SU-DHL-6 (cell line): ENCODE data around the gene CLEC1A.

ENCODE experiments used
- H2AFZ ChIP-seq: fragments of 200-600 bp; sonication (generic); 2 replicates; pipeline ENCODE4 v1.6.1; 2014; ENCODE audit warnings: low read depth, mild to moderate bottlenecking, moderate library complexity, mixed read lengths, antibody characterized with exemption, low read length; ENCODE audit not compliant: severe bottlenecking
- H3F3A ChIP-seq: fragments of 200-600 bp; shearing (Covaris generic); 2 replicates; pipeline ENCODE4 v1.6.0; 2016; ENCODE audit warnings: antibody characterized with exemption, mild to moderate bottlenecking; ENCODE audit not compliant: insufficient read depth
- H3K27ac ChIP-seq: fragments of 200-600 bp; sonication (generic); 2 replicates; pipeline ENCODE4 v1.5.1; 2016; ENCODE audit warnings: low read depth, mild to moderate bottlenecking, low read length, moderate library complexity, mixed read lengths
- H3K27me3 ChIP-seq: fragments of 200-600 bp; sonication (generic), shearing (Covaris generic); 2 replicates; pipeline ENCODE4 v1.6.0; 2014; ENCODE audit warnings: mild to moderate bottlenecking, low read length
- H3K36me3 ChIP-seq: fragments of 200-600 bp; sonication (generic); 2 replicates; pipeline ENCODE4 v1.6.1; 2014; ENCODE audit warnings: mild to moderate bottlenecking, low read length, mixed read lengths
- H3K4me2 ChIP-seq: fragments of 300-600, 200-600 bp; shearing (Covaris generic), sonication (generic); 2 replicates; pipeline ENCODE4 v1.6.0; 2014; ENCODE audit warnings: low read length, low read depth, mild to moderate bottlenecking; ENCODE audit not compliant: poor library complexity, severe bottlenecking
- H3K4me3 ChIP-seq: fragments of 200-600 bp; sonication (generic); 2 replicates; pipeline ENCODE4 v1.5.1; 2014; ENCODE audit warnings: antibody characterized with exemption, low read length, mild to moderate bottlenecking, mixed read lengths; ENCODE audit not compliant: insufficient read depth, poor library complexity, severe bottlenecking
- H3K79me2 ChIP-seq: fragments of 200-600 bp; sonication (generic); 2 replicates; pipeline ENCODE4 v1.6.1; 2014; ENCODE audit warnings: mild to moderate bottlenecking, low read length, moderate library complexity; ENCODE audit not compliant: insufficient read depth
- H3K9ac ChIP-seq: fragments of 200-600 bp; sonication (generic); 2 replicates; pipeline ENCODE4 v1.7.0; 2014; ENCODE audit warnings: mild to moderate bottlenecking, low read length
- H3K9me2 ChIP-seq: fragments of 200-600 bp; sonication (generic); replicated peaks from 2 replicates; pipeline ENCODE4 v1.6.1; 2014; ENCODE audit warnings: low read length; ENCODE audit not compliant: insufficient read depth
- H3K9me3 ChIP-seq: fragments of 200-600 bp; sonication (generic); 2 replicates; pipeline ENCODE4 v1.6.1; 2014; ENCODE audit warnings: low read length, mixed read lengths; ENCODE audit not compliant: insufficient read depth
- H4K20me1 ChIP-seq: fragments of 200-600 bp; sonication (generic); 2 replicates; pipeline ENCODE4 v1.6.1; 2014; ENCODE audit warnings: low read depth, mild to moderate bottlenecking, antibody characterized with exemption, low read length, moderate library complexity, mixed read lengths
- CTCF ChIP-seq: fragments of 200-600 bp; sonication (generic); IDR thresholded peaks from one replicate; pipeline ENCODE4 v1.5.1; 2017; ENCODE audit warnings: antibody characterized with exemption, mild to moderate bottlenecking, low read length, moderate library complexity; ENCODE audit not compliant: insufficient read depth, poor library complexity, severe bottlenecking
- EZH2phosphoT487 ChIP-seq: fragments of 200-600 bp; sonication (generic), shearing (Covaris generic); conservative IDR thresholded peaks from 2 replicates; pipeline ENCODE4 v1.6.1; 2018; ENCODE audit warnings: mild to moderate bottlenecking, antibody characterized with exemption, low read length, moderate library complexity, mixed read lengths

The CLEC1A gene

GRCh38 chr12:10128687-10129086, 29.9 kb upstream of the CLEC1A start:
- no peak overlapping the region for H3K27ac ChIP-seq
- H3K9me2 ChIP-seq, result no peaks in the 10 kb centered on the region
- TF ChIP-seq CTCF (no peak), EZH2phosphoT487 (no peak)
- no peaks in the 10 kb centered on the region for H3K36me3 ChIP-seq
- H2AFZ ChIP-seq, result no peak overlapping the region
- H3K4me3 ChIP-seq, result no peak overlapping the region
- no peak overlapping the region for H3K4me2 ChIP-seq
- no peak overlapping the region for H3K9ac ChIP-seq
- no peaks in the 10 kb centered on the region for H4K20me1 ChIP-seq
- H3F3A ChIP-seq, result no peaks in the 10 kb centered on the region
- H3K9me3 ChIP-seq, result no peaks in the 10 kb centered on the region
- H3K27me3 ChIP-seq, result no peaks in the 10 kb centered on the region
- no peaks in the 10 kb centered on the region for H3K79me2 ChIP-seq

- H3K27me3 ChIP-seq, result no peaks in the 10 kb centered on the region
- no peaks in the 10 kb centered on the region for H4K20me1 ChIP-seq
- TF ChIP-seq EZH2phosphoT487 (no peak), CTCF (no peak)
- no peaks in the 10 kb centered on the region for H3K9me3 ChIP-seq
- H3K79me2 ChIP-seq, result no peaks in the 10 kb centered on the region
- H3K4me3 ChIP-seq, result no peak overlapping the region
- no peak overlapping the region for H3K27ac ChIP-seq
- no peaks in the 10 kb centered on the region for H3F3A ChIP-seq
- no peaks in the 10 kb centered on the region for H3K9me2 ChIP-seq
- no peak overlapping the region for H3K9ac ChIP-seq
- H3K4me2 ChIP-seq, result no peak overlapping the region
- H2AFZ ChIP-seq, result no peak overlapping the region
- H3K36me3 ChIP-seq, result no peaks in the 10 kb centered on the region
Observed at GRCh38 chr12:10126413-10126812, 27.6 kb upstream of the CLEC1A start.

- Histone ChIP-seq H3F3A (no peaks in the 10 kb centered on the region), H3K9ac (no peak overlapping the region), H3K27me3 (no peaks in the 10 kb centered on the region), H3K36me3 (no peaks in the 10 kb centered on the region), H3K27ac (no peak overlapping the region), H3K9me3 (no peaks in the 10 kb centered on the region), H3K4me3 (no peak overlapping the region), H3K4me2 (no peak overlapping the region), H4K20me1 (no peaks in the 10 kb centered on the region), H2AFZ (no peak overlapping the region), H3K9me2 (no peaks in the 10 kb centered on the region), H3K79me2 (no peaks in the 10 kb centered on the region)
- TF ChIP-seq EZH2phosphoT487, result no peak
- TF ChIP-seq CTCF, result no peak
Observed at GRCh38 chr12:10122689-10123088, 23.9 kb upstream of the CLEC1A start.
